ENCODE results near the gene RANBP17. TPM values are rescaled to one million over a fixed set of nuclear protein-coding genes. Genes with fewer than 3 reads are reported as not detected.

The RANBP17 gene
- total and polyA plus RNA-seq, 2 of the 4 experiments (the other 2 are of a cell fraction) = 8.2 to 29.0 TPM

DNA sequence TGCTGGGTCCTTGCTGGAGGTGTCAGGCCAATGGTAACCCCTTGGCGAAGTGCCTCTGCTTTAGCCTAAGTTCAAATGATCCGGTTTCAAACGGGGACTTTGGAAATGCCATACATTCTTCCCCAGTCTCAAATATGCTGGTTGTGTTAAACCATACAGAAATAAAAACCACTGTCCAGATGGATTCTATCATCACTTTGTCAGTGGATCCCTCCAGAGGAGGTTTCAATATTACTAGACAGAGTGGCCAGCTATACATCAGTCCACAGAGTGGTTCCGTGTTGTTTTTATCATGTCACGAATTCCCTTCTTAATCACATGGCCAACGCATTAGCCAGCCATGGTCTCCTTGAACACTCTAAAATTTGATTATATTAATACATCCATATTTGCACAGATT lies 7.3 kb upstream of the RANBP17 start:
- H3K4me3 ChIP-seq (ENCODE audit: insufficient read depth, low read depth, low read length) = no peak overlapping the region
- intact Hi-C loops (cut with micrococcal nuclease) (loop anchor here (5.0 kb wide), 1 partner anchor 37 kb away; no protein-coding TSS in a partner anchor), in situ Hi-C loops (cut with MboI; ENCODE audit: low sequenced_read_pairs) (no loop called here), dilution Hi-C loops (cut with HindIII; ENCODE audit: low sequenced_read_pairs, unreplicated experiment) (no loop called here)
- no TSS peak for BruUV-seq (replicated peaks)
- no peak overlapping the region for H4K8ac ChIP-seq (ENCODE audit: low read depth in 2 of 2, low read length in 2 of 2)
- H4K91ac ChIP-seq (ENCODE audit: insufficient read depth, low read depth, low read length) = no peak overlapping the region
- H2BK5ac ChIP-seq (ENCODE audit: low read depth, low read length, poor library complexity, severe bottlenecking) = no peak overlapping the region
- ChIA-PET POLR2A (ENCODE audit: unreplicated experiment) (no interaction called here), CTCF (no interaction called here)
- peak overlapping the region; percentile 3; the same call in 1 of the 2 replicates for H3K4me2 ChIP-seq (ENCODE audit: low read depth, low read length)
- peak; percentile 15 for DNase-seq
- H3K27me3 ChIP-seq (ENCODE audit: control insufficient read depth, insufficient read depth, low read length) = no peaks in the 10 kb centered on the region
- H3K18ac ChIP-seq (ENCODE audit: low read depth, low read length) = no peak overlapping the region
- peaks cover 1% of the 10 kb centered on the region; the same call in 1 of the 2 replicates for H3K9me3 ChIP-seq (ENCODE audit: control insufficient read depth, insufficient read depth, low read length)
- no peak overlapping the region for H2AK9ac ChIP-seq (replicated peaks; ENCODE audit: low read depth, low read length, poor library complexity)
- H2BK120ac ChIP-seq (ENCODE audit: low read depth, low read length) = no peak overlapping the region
- no peak for TF ChIP-seq BHLHE40 (IDR thresholded peaks at IDR 0.05; ENCODE audit: low read depth, low read length)
- no peak for TF ChIP-seq SMC3 (IDR thresholded peaks at IDR 0.05; ENCODE audit: low read depth, low read length)
- no peak for TF ChIP-seq MAFK (IDR thresholded peaks at IDR 0.05; ENCODE audit: low read depth, low read length)
- TF ChIP-seq RFX5 (IDR thresholded peaks at IDR 0.05; ENCODE audit: low read depth, low read length) = no peak
- no peak for TF ChIP-seq FOS (IDR thresholded peaks at IDR 0.05; ENCODE audit: low read depth, low read length)
- peak overlapping the region; percentile 30; the same call in 1 of the 2 replicates for H3K56ac ChIP-seq (ENCODE audit: extremely low read depth, insufficient read depth, low read length)
- no peak overlapping the region for H2BK15ac ChIP-seq (ENCODE audit: low read depth, low read length)
- H3K14ac ChIP-seq (replicated peaks; ENCODE audit: low read depth, low read length) = no peak overlapping the region
- H3K36me3 ChIP-seq (ENCODE audit: control insufficient read depth, insufficient read depth, low read length) = no peaks in the 10 kb centered on the region
- H3K9ac ChIP-seq (ENCODE audit: low read depth, low read length) = no peak overlapping the region
- WGBS, 2 experiments (ENCODE audit: extremely low coverage in 2 of 2, insufficient read length in 1 of 2) = 40% methylated on average over 1 of the region's 6 CpGs; no CpG with 5 or more reads in 1 of the 2 experiments
- no peak overlapping the region for H3K4ac ChIP-seq (ENCODE audit: low read depth, low read length)
- no peaks in the 10 kb centered on the region for H3K79me1 ChIP-seq (ENCODE audit: low read depth in 1 of 2, low read length in 2 of 2)
- no peaks in the 10 kb centered on the region for H3K9me1 ChIP-seq (ENCODE audit: insufficient read depth, low read length)
- H4K5ac ChIP-seq (ENCODE audit: low read depth, low read length) = no peak overlapping the region
- H3K23ac ChIP-seq (ENCODE audit: low read depth, low read length) = no peak overlapping the region
- peak overlapping the region; percentile 70 for H2AFZ ChIP-seq (replicated peaks; ENCODE audit: low read length, poor library complexity)
- peak; percentile 93 for ATAC-seq (ENCODE audit: low read depth)
- H2BK20ac ChIP-seq (ENCODE audit: low read depth, low read length) = no peak overlapping the region; the same call in 1 of the 2 replicates
- H2AK5ac ChIP-seq (ENCODE audit: low read depth, low read length) = no peak overlapping the region
- H4K20me1 ChIP-seq (ENCODE audit: insufficient read depth, low read length) = no peaks in the 10 kb centered on the region
- no peak overlapping the region for H3K27ac ChIP-seq (ENCODE audit: insufficient read depth, low read length)
- peaks cover 3% of the 10 kb centered on the region; the same call in 1 of the 2 replicates for H3K4me1 ChIP-seq (ENCODE audit: control insufficient read depth, insufficient read depth, low read length)

All from IMR-90 (cell line).